ENCODE data around the gene NUDT3. TPM values are rescaled to one million over a fixed set of nuclear protein-coding genes. Genes with fewer than 3 reads are reported as not detected.
"Not testable (repeated sequence)": the region's sequence is repeated elsewhere in the genome, so short reads cannot be mapped to it uniquely, and the experiment has no call there.

The NUDT3 gene
- total RNA-seq, 1 experiment from 2014 or later: 18.5 TPM

DNA sequence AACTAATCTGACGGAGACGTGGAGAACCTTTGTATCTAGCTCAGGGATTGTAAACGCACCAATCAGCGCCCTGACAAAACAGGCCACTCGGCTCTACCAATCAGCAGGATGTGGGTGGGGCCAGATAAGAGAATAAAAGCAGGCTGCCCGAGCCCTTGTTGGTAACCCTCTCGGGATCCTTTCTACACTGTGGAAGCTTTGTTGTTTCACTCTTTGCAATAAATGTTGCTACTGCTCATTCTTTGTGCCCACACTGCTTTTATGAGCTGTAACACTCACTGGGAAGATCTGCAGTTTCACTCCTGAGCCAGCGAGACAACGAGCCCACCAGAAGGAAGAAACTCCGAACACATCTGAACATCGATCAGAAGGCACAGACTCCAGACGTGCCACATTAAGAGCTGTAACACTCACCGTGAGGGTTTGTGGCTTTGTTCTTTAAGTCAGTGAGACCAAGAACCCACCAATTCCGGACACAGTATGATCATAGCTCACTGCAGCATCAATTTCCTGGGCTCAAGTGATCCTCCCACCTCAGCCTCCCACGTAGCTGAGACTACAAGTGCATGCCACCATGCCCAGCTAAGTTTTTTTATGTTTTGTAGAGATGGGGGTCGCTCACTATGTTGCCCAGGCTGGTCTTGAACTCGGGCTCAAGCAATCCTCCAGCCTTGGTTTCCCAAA is 122.7 kb downstream of the NUDT3 start:
- not testable (repeated sequence) for DNase-seq (ENCODE audit: extremely low read depth, low read depth)

DNA sequence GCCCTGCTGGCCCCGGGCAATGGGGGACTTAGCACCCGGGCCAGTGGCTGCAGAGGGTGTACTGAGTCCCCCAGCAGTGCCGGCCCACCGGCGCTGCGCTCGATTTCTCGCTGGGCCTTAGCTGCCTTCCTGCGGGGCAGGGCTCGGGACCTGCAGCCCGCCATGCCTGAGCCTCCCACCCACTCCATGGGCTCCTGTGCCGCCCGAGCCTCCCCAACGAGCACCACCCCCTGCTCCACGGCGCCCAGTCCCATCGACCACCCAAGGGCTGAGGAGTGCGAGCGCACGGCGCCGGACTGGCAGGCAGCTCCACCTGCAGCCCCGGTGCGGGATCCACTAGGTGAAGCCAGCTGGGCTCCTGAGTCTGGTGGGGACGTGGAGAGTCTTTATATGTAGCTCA is 123.3 kb downstream of the NUDT3 start:
- DNase-seq (ENCODE audit: extremely low read depth, low read depth): not testable (repeated sequence)

- no peak for DNase-seq (ENCODE audit: extremely low read depth, low read depth)
These were observed 124.7 kb downstream of the NUDT3 start for GRCh38 chr6:34267746-34268145.

DNA sequence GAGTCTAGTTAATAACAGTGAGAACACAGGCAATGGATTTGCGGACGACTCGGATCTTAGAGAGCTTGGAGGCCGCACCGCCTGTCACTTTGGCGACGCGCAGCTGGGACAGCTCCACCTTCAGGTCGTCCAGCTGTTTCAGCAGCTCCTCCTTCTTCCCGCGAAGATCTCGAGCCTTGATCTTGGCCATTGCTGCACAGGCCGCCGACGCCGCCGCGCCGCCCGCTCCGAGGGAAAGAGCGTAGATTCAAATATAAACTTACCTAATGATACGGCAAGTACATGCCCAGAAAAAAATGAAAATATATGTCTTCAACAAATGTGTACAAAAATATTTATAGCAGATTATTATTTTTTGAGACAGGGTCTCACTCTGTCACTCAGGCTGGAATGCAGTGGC is 129.0 kb downstream of the NUDT3 start:
- not testable (repeated sequence) for DNase-seq (ENCODE audit: extremely low read depth, low read depth)

- no peak for DNase-seq (ENCODE audit: extremely low read depth, low read depth)
These were observed 131.7 kb downstream of the NUDT3 start for GRCh38 chr6:34260576-34261267.

DNA sequence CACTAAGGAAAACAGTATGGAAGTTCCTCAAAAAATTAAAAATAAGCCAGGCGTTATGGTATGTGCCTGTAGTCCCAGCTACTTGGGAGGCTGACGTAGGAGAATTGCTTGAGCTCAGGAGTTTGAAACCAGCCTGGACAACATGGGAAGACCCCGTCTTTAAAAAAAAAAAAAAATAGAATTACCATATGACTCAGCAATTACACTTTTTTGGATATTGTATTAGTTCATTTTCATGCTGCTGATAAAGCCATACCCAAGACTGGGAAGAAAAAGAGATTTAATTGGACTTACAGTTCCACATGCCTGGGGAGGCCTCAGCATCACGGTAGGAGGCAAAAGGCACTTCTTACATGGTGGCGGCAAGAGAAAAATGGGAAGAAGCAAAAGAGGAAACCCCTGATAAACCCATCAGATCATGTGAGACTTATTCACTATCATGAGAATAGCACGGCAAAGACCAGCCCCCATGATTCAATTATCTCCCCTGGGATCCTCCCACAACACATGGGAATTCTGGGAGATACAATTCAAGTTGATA is 132.9 kb downstream of the NUDT3 start:
- DNase-seq (ENCODE audit: extremely low read depth, low read depth): no peak

DNA sequence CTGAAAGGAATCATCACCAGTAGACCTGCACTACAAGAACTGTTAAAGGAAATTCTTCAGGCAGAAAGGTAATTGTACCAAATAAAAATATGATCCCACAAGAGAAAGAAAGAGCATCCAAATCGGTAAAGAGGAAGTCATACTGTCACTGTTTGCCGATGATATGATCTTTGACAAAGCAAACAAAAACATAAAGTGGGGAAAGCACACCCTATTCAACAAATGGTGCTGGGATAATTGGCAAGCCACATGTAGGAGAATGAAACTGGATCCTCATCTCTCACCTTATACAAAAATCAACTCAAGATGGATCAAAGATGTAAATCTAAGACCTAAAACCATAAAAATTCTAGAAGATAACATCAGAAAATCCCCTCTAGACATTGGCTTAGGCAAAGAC is 140.1 kb downstream of the NUDT3 start:
- DNase-seq (ENCODE audit: extremely low read depth, low read depth): not testable (repeated sequence)

- DNase-seq (ENCODE audit: extremely low read depth, low read depth): no peak
These were observed 142.8 kb downstream of the NUDT3 start for GRCh38 chr6:34249469-34250261.

DNA sequence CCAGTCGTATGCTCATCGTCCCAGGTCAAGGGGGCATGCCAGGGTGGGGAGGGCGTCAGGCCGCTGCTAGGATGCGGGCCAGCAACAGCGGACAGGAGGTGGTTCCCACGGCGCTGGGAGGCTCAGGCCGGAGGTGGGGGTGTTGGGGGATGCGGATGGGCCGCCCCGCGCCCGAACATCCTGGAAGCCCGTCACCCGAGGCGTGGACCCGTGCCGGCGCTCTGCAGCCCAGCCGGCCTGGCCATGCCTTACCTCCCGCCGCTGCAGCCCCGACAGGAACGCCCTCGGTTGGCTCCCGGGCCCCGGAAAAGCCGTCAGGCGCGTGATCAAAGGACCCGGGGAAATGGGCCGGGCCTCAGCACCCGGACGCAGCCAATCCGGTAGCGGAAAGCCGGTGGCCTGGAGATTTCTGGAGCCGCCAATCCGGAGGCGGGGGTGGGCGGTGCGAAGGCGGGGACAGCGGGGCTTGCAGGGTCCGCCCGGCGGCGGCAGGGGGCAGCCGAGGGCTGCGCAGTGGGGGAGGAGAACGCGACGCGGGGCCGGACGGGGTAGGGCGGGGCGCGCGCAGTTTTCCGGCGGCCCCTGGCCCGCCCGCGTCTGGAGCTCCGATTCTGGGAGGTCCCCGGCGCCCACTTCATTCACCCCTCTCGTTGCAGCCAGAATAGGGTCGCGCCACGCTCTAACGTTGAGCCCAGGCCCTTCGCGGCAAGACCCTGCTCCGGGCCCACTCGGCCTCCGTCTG is 143.6 kb downstream of the NUDT3 start, which contains the start of gene SMIM29:
SMIM29 (minus strand) TSS at position 280 of the 742 bp plus-strand sequence. CDS start 1,215 bp downstream, outside the sequence.
- peak; percentile 90 for DNase-seq (ENCODE audit: extremely low read depth, low read depth)

- DNase-seq (ENCODE audit: extremely low read depth, low read depth): no peak
These were observed 144.2 kb downstream of the NUDT3 start for GRCh38 chr6:34248198-34248726.

DNA sequence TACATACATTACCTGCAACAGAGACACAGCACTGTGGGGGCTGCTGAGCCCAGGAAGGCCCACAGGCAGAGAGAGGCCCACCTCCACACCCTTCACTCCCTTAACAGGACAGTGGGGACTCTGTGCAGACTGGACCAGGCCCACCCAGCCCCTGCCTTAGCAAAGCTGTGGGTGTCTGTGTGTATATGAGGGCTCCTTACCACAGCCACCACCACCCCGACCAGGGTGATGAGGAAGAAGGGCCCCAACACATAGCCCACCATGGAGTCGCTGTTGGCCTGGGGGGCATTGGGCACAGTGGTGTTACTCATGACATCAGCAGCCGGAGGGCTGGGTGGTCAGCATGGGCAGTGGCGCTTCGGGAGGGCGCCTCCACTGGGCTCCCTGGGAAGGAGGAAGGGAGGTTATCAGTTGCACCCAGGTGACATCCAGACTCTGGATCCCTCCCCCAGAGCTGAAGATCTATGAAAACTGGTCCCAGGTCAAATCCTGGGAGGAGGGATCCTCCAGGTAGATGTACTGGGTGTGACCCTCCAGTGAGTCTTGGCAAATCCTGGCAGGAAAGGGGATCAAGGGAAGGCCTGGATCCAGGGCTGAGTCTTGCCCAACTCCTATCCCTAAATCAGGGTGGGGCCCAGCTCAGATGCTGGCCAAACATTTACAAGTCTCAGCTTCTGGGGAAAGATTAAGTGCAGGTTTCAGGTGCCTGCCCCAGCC is 144.8 kb downstream of the NUDT3 start:
- DNase-seq (ENCODE audit: extremely low read depth, low read depth): no peak

DNA sequence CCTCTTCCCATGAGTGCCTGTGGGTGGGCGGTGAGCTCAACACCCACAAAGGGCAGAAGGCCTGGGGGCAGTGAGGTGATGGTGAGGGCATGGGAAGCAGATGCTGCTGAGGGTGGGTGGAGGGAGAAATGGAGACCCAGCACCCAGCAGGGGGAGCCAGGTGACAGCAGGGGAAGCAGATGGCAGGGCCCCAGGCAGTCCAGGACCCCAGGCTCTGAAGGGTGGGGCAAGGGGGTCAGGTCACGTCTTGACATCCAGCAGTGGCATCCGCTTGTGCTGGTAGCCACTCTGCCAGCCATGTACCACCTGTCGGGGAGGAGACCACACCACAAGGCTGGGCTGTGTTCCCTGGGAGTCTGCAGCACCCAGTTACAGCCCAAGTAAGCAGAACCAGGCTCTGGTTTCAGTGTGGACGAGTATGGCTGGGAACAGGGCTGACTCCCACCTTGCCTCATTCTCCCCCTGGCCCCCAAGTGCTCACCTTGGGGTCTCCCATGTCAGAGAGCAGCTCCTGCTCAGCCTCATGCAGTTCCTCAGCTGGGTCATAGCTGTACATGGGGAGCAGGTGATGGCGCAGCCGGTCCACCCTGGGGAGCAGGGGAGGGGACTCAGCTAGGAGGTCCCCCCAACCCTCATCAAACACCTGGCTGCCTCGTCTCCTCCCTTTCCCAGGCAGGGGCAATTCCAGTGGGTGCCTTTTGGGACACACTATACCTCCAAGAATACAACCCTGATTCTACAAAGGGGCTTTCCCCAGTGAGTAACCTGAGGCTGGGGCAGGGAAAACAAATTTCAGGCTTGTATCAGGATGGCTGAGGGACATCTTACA is 145.7 kb downstream of the NUDT3 start:
- DNase-seq (ENCODE audit: extremely low read depth, low read depth): no peak

- no peak for DNase-seq (ENCODE audit: extremely low read depth, low read depth)
These were observed 146.3 kb downstream of the NUDT3 start for GRCh38 chr6:34246249-34246562.

DNA sequence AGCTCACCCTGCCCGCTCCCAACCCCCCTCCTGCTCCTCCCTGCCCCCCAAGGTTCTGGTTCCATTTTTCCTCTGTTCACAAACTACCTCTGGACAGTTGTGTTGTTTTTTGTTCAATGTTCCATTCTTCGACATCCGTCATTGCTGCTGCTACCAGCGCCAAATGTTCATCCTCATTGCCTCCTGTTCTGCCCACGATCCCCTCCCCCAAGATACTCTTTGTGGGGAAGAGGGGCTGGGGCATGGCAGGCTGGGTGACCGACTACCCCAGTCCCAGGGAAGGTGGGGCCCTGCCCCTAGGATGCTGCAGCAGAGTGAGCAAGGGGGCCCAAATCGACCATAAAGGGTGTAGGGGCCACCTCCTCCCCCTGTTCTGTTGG is 146.7 kb downstream of the NUDT3 start:
- DNase-seq (ENCODE audit: extremely low read depth, low read depth): not testable (repeated sequence)

DNA sequence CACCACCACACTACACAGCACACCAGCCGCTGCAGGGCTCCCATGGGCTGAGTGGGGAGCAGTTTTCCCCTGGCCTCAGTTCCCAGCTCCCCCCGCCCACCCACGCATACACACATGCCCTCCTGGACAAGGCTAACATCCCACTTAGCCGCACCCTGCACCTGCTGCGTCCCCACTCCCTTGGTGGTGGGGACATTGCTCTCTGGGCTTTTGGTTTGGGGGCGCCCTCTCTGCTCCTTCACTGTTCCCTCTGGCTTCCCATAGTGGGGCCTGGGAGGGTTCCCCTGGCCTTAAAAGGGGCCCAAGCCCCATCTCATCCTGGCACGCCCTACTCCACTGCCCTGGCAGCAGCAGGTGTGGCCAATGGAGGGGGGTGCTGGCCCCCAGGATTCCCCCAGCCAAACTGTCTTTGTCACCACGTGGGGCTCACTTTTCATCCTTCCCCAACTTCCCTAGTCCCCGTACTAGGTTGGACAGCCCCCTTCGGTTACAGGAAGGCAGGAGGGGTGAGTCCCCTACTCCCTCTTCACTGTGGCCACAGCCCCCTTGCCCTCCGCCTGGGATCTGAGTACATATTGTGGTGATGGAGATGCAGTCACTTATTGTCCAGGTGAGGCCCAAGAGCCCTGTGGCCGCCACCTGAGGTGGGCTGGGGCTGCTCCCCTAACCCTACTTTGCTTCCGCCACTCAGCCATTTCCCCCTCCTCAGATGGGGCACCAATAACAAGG is 147.3 kb downstream of the NUDT3 start:
- DNase-seq (ENCODE audit: extremely low read depth, low read depth): not testable (repeated sequence)

- peak; percentile 78 for DNase-seq (ENCODE audit: extremely low read depth, low read depth)
These were observed 148.3 kb downstream of the NUDT3 start for GRCh38 chr6:34243901-34244884.
